HG02973 (cell line): ENCODE measurements around the gene SLC28A2.

Source experiments
- ATAC-seq: cut with Tn5 transposase; IDR thresholded peaks from one replicate; pipeline ENCODE4 v1.9.1; 2021; ENCODE audit warnings: moderate library complexity; ENCODE audit not compliant: unreplicated experiment

The SLC28A2 gene

DNA sequence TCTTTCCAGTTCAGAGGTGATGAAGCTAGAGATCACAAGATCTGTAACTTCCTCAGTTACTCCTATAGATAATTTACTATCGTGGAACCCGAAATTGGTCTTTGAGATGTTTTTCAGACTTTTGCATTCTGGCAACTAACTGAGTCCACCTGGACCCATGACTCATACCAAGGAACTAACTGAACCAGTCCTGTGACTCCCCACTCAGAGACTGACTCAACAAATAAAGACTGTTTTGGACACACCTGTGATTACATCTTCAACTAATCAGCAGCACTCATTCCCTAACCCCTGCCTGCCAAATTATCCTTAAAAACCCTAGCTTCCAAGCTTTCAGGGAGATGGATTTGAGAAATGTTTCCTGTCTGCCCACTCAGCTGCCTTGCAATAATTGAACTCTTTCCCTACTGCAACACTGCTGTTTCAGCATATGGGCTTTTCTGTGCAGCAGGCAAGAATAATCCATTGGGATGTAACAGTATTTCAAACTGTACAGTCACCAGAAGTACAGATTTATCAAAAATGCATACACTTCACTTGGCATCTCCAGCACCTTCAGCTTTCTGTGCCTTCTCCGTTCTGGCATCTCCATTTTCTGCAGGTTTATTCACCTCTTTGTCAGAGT is 68.7 kb downstream of the SLC28A2 start:
- ATAC-seq: no peak

DNA sequence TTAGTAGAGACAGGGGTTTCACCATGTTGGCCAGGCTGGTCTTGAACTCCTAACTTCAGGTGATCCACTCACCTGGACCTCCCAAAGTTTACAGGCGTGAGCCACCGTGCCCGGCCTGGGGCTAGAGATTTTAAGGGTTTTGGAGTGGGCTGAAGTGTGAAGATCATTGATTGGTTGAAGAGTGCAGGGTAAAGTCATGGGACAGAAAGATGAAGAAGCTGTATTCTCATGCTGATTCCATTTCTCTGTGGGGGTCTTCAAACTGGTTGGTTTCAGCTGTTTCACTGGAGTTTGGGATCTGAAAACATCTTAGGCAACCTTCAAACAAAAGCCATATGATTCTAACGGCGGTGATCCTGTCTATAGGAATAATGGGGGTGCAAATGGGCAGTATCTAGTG is 74.2 kb downstream of the SLC28A2 start:
- ATAC-seq: no peak

GRCh38 chr15:45326741-45327140 is 74.7 kb downstream of the SLC28A2 start:
- no peak for ATAC-seq
